ENCODE results near the gene UPK3BL1. TPM values are rescaled to one million over a fixed set of nuclear protein-coding genes. Genes with fewer than 3 reads are reported as not detected.
"Not testable (repeated sequence)": the region's sequence is repeated elsewhere in the genome, so short reads cannot be mapped to it uniquely, and the experiment has no call there.

UPK3BL1 gene, protein sequence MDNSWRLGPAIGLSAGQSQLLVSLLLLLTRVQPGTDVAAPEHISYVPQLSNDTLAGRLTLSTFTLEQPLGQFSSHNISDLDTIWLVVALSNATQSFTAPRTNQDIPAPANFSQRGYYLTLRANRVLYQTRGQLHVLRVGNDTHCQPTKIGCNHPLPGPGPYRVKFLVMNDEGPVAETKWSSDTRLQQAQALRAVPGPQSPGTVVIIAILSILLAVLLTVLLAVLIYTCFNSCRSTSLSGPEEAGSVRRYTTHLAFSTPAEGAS
- polyA plus RNA-seq (ENCODE audit: insufficient read length in 12 of 12), result 10 to 100 TPM in 6 of 12 donors, 1 to 10 TPM in 4, not detected in 2; 1.7 to 93.8 (median 12.7) TPM
- long read RNA-seq, donor 1, partial matches to known transcripts, result 0 of 1 reads
- long read RNA-seq, donor 1, other reads (novel, unspliced or antisense), result 0 of 1 reads
- long read RNA-seq, donor 2, partial matches to known transcripts, result 0 of 1 reads
- long read RNA-seq, donor 2, other reads (novel, unspliced or antisense), result 0 of 1 reads
- long read RNA-seq, donor 3, result 0 reads
- long read RNA-seq, donor 4, result 0 reads
- long read RNA-seq, donor 5, partial matches to known transcripts, result 0 of 4 reads
- long read RNA-seq, donor 5, other reads (novel, unspliced or antisense), result 0 of 4 reads
- long read RNA-seq, donor 6, partial matches to known transcripts, result 0 of 2 reads
- long read RNA-seq, donor 6, other reads (novel, unspliced or antisense), result 0 of 2 reads
- long read RNA-seq, donor 7, partial matches to known transcripts, result 0 of 2 reads
- long read RNA-seq, donor 7, other reads (novel, unspliced or antisense), result 0 of 2 reads
- long read RNA-seq, donor 8, partial matches to known transcripts, result 0 of 1 reads
- long read RNA-seq, donor 8, other reads (novel, unspliced or antisense), result 0 of 1 reads
- long read RNA-seq, donor 9, transcript UPK3BL1-201 (6 exons, 1,342 nt), result major isoform, 10 of 10 reads
- long read RNA-seq, donor 9, partial matches to known transcripts, result 0 of 10 reads
- long read RNA-seq, donor 9, other reads (novel, unspliced or antisense), result 0 of 10 reads
- long read RNA-seq, donor 10, partial matches to known transcripts, result 0 of 2 reads
- long read RNA-seq, donor 10, other reads (novel, unspliced or antisense), result 0 of 2 reads
- long read RNA-seq, donor 11, partial matches to known transcripts, result 0 of 2 reads
- long read RNA-seq, donor 11, other reads (novel, unspliced or antisense), result 0 of 2 reads

DNA sequence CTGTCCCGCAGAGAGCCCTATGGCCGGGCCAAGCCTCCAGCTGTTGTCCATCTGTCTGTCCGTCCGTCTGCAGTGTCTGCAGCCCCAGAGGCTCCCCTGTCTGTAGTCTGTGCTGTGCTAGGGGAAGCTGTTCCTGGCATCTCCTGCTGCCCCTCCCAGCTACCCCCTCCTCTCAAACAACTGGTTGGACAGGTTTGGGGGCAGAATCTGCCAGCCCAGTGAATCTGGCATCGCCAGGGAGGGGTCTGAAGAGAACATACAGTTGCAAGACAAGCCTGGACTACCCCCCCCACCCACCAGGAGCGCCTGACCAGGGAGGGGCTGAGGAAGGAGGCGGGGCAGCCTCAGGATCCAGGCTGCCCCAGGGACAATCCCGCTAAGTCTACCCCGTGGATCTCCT is at the start of gene UPK3BL1:
Gene UPK3BL1 (minus strand): TSS at position 101 of the 400 bp plus-strand sequence. CDS start 50 bp downstream, at position 51.
- DNase-seq, result not testable (repeated sequence)

DNA sequence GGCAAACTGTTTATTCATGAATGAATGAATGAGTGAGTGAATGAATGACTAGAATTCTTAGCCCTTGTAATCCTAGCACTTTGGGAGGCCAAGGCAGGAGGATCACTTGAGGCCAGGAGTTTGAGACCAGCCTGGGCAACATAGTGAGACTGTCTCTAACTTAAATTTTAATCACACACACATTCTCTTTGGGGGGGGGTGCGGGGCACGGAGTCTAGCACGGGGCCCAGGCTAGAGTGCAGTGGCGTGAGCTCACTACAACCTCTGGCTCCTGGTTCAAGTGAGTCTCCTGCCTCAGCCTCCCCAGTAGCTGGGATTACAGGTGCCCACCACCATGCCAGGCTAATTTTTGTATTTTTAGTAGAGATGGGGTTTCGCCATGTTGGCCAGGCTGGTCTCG is 48.0 kb upstream of the UPK3BL1 start:
- DNase-seq, result not testable (repeated sequence)

DNA sequence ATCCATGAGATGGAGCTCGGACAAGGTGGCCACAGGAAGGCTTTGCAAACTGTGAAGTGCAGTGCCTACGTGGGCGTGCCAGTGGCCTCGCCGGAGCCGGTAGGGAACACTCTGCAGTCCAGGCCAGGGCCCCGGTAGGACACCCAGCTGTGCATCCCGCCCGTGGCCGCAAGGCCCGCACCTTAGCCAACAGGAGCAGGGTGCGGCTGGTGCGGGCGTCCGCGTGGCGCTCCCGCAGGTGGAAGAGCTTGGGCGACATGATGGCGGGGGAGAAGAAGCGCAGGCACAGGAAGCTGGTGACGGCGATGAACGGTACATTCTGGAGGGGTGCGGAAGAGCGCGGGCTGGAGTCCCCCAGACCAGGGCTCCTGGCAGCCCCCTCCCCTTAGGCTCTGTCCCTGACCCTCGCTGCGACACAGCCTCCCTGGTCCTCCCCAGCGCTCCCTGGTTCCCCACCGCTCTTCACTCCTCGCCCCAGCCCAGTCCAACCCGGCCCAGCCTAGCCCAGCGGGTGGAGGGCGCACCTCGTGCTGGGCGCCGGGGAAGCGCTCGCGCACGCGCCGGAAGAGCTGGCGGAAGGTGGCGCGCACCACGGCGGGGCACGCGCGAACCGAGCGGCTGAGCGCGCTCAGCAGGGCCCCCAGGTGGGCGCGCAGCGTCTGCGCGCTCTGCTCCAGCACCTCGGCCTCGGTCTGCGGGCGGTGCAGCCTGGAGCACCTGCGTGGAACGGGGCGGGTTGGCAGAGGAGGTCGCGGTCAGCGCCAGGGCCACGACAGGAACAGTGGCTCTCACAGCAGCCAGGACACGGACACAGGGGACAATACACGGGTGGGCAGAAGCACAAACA is 47.1 kb upstream of the UPK3BL1 start:
- not testable (repeated sequence) for DNase-seq

DNA sequence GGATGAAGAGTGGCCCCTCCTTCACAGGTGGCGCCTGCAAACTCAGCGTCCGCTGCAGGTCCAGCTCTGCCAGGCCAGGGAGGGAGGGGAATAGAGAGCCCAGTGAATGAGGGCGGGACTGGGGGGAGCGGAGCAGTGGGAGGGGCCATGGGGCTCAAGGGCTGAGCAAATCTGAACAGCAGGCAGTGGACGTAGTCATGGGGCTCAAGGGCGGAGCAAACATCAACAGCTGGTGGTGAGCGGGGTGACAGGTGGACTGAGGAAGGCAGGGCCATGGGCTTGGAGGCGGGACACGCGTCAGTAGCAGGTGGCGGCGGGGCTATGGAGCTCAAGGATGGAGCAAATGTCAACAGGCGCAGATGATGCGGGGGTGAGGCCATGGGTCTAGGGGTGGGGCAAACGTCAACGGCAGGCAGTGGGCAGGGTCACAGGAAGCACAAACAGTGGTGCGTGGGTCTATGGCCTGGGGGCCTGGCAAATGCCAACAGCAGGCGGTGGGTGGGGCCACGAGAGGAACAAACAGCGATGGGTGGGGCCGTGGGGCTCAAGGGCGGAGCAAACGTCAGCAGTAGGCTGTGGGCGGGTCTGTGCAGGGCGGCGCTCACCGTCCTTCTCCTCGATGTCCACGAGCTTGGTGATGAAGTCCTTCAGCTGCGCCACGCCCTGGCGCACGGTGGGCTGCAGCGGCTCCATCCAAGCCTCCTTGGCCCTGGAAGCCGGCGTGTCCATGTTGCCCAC is 45.9 kb upstream of the UPK3BL1 start:
- DNase-seq, result not testable (repeated sequence)

DNA sequence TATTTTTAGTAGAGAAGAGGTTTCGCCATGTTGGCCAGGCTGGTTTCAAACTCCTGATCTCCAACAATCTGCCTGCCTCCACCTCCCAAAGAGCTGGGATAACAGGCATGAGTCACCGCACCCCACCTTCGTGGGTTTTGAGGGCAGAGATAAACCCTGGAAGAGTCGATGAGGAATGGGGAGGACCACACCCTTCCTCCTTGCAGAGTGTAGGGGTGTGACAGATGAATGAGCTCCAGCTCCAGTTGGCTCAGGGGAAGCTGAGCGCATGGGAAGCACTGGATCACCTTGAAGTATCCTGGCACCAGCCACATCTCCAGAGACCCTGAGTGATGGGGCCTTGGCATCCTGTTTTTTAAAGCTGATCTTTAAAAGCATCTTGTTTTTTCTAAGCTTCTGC is 40.0 kb upstream of the UPK3BL1 start:
- not testable (repeated sequence) for DNase-seq

DNA sequence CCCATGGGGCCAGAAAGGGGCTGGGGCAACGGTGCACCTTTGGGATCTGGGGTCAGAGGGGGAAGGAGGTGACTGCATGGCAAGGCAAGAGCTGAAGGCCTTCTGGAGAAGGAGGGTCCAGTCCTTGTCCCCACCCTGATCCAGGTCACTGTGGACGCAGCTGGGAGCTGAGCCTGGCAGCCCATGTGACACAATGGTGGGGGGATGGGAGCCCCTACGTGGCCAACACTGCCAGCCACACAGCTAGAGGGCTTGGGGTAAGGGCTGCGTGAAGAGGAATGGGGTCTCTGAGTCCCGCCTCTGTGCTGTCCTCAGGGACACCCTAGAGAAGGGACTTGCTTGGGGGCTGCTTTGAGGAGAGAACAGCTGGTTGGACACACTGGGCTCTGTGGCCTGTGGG is 38.2 kb upstream of the UPK3BL1 start:
- not testable (repeated sequence) for DNase-seq

DNA sequence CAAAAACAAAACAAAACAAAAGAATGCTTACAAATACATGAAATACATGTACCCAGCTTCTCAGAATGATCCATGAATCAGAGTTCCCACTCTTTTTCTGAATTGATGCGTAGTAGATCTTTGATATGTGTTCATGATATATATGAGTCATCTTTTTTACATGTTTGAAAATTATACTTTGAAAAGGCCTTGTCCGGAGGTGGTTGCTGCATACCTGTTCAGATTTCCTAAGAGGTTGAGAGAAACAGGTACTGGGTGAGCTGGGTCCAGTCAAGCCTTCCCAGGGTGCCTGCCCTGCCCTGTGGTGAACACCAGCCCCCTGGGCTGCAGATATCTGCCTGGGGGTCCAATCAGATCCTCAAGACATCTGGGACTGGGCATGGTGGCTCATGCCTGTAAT is 33.0 kb upstream of the UPK3BL1 start:
- not testable (repeated sequence) for DNase-seq

DNA sequence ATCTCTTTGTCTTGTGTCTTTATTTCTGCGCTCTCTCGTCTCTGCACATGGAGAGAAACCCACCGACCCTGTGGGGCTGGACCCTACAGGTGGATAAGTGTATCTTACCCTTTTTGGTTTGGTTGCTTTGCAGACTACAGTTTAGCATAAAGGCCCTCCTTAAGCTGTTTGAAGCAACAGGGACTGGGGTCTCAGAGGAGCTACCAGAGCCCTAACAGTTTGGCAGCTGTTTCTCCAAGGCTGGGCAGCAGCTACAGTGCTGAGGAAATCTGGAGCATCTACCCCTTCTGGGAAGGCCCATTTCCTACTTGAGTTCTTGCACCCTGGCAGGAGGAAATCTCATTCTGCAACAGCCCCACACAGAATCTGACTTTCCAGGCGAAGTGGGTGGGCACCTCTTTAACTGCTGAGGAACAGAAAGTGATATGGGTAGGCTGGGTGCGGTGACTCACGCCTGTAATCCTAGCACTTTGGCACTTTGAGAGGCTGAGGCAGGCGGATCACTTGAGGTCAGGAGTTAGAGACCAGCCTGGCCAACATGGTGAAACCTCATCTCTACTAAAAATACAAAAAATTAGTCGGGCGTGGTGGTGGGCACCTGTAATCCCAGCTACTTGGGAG is 31.0 kb upstream of the UPK3BL1 start:
- DNase-seq, result not testable (repeated sequence)

DNA sequence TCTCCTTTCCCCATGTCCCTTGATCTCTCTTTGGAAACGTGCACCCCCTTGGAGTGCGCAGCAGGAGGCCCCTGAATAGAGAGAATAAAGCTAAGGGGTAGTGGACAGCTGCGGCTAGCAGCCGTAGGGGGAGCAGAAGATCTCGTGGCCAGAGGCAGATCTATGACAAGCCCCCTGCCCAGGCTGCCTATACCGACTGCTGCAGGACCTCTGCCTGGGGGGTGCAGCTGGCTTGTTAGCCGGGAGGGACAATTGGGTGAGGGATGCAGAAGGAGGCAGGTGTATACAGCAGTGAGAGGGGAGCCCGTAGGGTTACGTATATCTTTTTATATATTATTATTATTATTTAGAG is 29.3 kb upstream of the UPK3BL1 start:
- not testable (repeated sequence) for DNase-seq

DNA sequence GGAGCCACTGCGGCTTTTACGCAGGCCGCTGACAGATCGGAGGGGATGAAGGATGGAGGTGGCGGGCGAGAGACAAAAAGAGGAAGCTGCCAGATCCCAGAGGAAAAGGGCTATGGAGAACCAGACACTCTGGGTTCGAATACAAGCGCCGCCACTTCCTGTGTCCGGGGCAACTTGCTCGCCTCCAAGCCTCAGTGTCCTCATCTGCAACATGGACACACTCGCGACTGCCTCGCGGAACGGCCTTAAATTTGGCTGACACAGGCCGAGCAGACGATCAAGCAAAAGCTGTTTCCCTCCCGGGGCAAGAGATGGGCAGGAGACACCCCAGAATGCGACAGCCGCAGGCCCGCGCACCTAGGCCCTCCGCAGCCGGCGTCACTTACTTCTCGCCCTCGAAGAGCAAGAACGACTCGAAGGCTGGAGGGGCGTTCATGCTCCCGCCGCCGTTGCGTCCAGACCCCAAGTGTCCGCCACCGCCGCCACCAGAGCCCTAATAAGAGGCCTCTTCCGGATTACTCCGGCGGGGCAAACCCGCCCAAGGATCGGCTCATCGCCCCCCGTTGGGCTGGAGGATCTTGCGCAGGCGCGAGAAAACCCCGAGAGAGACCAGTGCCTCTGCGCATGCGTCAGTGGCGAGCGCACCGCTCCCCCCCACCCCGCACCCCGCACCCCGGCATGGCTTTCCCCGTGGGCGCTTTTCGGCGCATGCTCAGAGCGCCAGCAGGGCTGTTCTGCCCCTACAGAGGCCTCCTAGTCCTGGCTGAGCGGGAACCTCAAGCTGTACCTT is 28.8 kb upstream of the UPK3BL1 start, which contains the start of gene POLR2J2:
Gene POLR2J2 (minus strand): TSS at position 498 of the 790 bp plus-strand sequence. CDS start 62 bp downstream, at position 436.
- DNase-seq, result peak; percentile 81

DNA sequence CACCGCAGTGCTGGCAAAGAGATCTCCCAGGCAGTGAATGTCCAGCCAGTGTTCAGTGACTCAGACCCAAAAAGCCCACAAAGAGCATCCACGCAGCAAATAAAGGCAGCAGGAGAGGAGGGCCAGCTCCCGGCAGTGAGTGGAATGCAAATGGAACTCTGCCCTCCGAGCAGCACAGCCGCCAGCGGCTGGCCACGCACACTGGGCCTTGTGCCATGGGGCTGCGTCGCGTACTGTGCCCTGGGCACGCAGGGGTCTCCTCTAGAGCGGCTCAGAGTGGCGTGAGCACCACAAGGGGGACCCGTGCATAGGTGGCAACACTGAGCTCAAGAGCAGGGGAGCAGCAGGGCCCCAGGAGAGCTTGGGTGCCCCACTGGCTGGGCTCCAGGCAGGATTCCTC is 24.9 kb upstream of the UPK3BL1 start:
- not testable (repeated sequence) for DNase-seq

DNA sequence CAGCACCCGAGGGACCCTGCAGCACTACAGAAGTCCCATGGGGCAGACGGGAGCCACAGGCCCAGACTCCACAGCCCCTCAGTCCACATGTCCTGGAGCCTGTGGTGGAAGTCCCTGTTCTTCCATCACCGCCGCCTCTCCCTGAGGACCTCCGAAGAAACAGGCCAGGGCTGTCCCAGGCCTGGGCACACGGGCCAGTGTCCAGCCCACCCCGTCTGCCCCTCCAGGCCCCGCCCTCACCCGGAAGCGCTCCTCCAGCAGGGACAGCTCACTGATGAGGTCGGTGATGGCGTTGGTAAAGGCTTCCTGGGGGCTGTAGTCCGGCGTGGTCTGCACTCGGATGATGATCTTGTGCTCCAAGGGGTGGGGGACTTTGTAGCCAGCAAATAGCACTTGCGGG is 24.3 kb upstream of the UPK3BL1 start:
- DNase-seq, result not testable (repeated sequence)

DNA sequence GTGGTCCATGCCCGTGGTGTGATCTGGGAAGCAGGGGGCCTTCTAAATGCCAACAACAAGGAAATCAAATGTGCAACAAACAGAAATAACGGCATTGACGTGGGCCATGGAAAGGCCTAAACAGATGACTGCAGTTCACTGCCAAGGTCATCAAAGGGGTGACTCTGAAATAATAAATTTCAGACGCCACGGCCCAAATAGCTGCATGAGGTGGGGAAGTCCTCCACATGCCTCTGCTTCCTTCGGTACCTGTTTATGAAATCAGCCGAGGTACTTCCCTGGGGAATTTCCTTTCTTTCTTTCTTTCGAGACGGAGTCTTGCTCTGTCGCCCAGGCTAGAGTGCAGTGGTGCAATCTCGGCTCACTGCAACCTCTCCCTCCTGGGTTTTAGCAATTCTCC is 22.2 kb upstream of the UPK3BL1 start:
- DNase-seq, result not testable (repeated sequence)

DNA sequence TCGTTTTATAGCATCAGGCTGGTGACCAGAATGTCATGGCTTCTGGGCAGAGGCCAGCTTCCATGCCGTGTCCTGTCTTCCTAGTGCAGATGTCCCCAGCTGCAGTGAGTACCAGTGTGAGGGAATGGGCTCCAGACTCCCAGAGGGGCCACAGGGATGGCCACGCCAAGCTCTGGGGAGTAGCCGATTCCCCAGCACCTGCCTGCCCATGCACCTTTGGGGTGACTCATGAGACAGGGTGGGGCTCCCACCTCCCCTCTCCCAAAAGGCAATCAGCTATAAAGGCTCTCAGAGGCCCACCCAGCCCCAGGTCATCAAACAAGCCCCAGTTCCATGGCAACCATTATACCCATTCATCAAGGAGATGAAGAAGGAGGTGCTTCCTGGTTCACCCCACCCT is 7.3 kb upstream of the UPK3BL1 start, which contains the start of gene SPDYE2B:
Gene SPDYE2B (plus strand): TSS at position 396 of the 400 bp plus-strand sequence. CDS start 2,030 bp downstream, outside the sequence.
- not testable (repeated sequence) for DNase-seq

DNA sequence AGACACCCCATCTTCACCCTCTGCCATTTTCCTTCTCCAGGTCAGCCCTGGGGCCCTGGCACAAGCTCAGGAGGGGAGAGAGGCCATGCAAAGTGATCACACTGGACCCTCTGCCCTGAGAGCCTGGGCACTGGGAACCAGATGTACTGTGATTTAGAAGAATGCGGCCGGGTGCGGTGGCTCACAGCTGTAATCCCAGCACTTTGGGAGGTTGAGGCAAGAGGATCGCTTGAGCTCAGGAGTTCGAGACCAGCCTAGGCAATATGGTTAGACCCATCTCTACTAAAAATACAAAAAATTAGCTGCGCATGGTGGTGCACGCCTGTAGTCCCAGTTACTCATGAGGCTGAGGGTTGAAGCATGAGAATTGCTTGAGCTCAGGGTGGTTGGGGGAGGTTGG is 5.2 kb upstream of the UPK3BL1 start:
- DNase-seq, result not testable (repeated sequence)

DNA sequence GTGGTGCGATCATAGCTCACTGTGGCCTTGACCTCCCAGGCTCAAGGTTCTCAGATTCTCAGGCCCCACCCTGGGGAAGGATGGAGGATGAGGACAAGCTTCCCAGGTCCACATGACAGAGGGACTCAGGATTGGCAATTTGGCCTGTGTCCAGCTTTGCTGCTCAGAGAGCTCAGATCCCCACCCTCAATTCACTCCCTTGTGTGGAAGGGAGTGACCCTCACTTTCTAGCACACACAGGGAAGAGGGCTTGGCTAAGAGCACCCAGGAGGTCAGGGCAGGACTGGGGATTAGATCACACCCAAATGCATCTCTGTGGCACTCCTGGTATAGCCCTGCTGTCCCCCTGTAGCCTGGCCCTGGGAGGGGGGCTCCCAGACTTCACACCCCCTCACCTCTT is 813 bp upstream of the UPK3BL1 start:
- DNase-seq, result not testable (repeated sequence)

DNA sequence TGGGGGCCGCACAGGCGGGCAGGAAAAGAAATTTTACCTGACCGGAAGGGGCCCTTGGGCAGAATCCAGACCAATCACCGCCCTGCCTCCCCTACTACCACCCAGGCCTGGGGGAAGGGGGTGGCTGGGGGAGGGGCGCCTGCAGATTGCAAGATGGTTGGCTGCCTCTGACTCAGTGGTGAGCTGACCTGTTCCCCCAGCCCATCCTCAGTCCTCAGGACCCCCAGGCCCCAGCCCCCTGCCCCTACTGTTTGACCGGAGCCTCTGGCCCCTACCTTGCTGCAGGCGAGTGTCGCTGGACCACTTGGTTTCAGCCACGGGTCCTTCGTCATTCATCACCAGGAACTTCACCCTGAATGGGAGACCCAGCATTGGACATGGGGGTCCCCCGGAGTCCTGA is 3.7 kb downstream of the UPK3BL1 start:
- not testable (repeated sequence) for DNase-seq

DNA sequence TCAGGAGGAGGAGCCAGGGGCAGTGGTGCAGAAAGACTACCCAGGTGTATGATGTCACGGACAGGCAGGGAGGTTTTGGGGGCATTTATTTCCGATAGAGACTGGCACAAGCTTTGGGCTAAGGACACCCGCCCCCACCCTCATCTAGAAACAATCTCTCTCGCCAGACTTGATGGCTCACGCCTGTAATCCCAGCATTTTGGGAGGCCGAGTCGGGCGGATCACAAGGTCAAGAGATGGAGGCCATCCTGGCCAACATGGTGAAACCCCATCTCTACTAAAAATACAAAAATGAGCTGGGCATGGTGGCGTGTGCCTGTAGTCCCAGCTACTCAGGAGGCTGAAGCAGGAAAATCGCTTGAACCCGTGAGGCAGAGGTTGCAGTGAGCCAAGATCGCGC is 5.6 kb downstream of the UPK3BL1 start:
- DNase-seq, result not testable (repeated sequence)

DNA sequence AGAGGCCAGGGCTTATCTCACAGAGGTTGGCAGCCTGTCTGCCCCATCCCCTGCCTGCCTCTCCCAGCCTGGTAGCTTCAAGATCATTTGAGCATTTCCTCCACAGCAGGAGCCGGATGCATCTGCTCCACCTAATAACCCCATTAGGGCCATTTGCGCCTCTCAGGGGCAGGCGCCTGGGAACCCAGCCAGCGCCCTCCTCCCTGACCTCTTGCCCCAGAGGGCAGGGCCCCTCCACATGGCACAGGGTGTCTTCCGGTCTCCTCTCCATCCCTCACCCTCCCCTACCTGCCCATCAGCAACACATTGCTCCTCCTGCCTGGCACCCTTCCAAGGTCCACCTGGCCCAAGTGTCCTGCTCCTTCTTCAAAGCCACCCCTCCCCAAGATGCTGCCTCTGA is 7.2 kb downstream of the UPK3BL1 start:
- not testable (repeated sequence) for DNase-seq
